Measurements from ENCODE around the gene SIL1.
"Not testable (repeated sequence)": the region's sequence is repeated elsewhere in the genome, so short reads cannot be mapped to it uniquely, and the experiment has no call there.

SIL1 gene

GRCh38 chr5:139117342-139117884, 80.8 kb downstream of the SIL1 start:
- no peak for DNase-seq (ENCODE audit: extremely low spot score)
- TF ChIP-seq FOXA1 (IDR thresholded peaks at IDR 0.05) (no peak), NFRKB (IDR thresholded peaks at IDR 0.05) (no peak)
- ChIA-PET CTCF (interaction anchor here (0.6 kb wide), 1 partner anchor 18 kb away, joined by 3 read pairs; no protein-coding TSS in a partner anchor), POLR2A (no interaction called here)

- DNase-seq (ENCODE audit: extremely low spot score): no peak
- CTCF ChIA-PET: no interaction called here
- POLR2A ChIA-PET: no interaction called here
- TF ChIP-seq FOXA1 (IDR thresholded peaks at IDR 0.05) (no peak), NFRKB (IDR thresholded peaks at IDR 0.05) (no peak), CTBP1 (IDR thresholded peaks at IDR 0.05; ENCODE audit: borderline replicate concordance) (no peak), TARDBP (IDR thresholded peaks at IDR 0.05) (no peak)
These were observed 82.0 kb downstream of the SIL1 start for GRCh38 chr5:139116100-139116655.

- ChIA-PET POLR2A (no interaction called here), CTCF (no interaction called here)
These were observed 84.3 kb downstream of the SIL1 start for GRCh38 chr5:139113892-139114291.

GRCh38 chr5:139112362-139112761, 85.8 kb downstream of the SIL1 start:
- CTCF ChIA-PET; POLR2A ChIA-PET; DNase-seq (ENCODE audit: extremely low spot score): not testable (repeated sequence)

More at GRCh38 chr5:139113892-139114291, 84.3 kb downstream of the SIL1 start:
- no peak for DNase-seq (ENCODE audit: extremely low spot score)
- TF ChIP-seq ELF4 (IDR thresholded peaks at IDR 0.05): no peak
- TF ChIP-seq FOXA1 (IDR thresholded peaks at IDR 0.05): no peak
- TF ChIP-seq PKNOX1 (IDR thresholded peaks at IDR 0.05): no peak
- TF ChIP-seq CTBP1 (IDR thresholded peaks at IDR 0.05; ENCODE audit: borderline replicate concordance): no peak
- no peak for TF ChIP-seq ARNT (IDR thresholded peaks at IDR 0.05)
- no peak for TF ChIP-seq FOXK2 (IDR thresholded peaks at IDR 0.05)
- no peak for TF ChIP-seq NFRKB (IDR thresholded peaks at IDR 0.05)
- TF ChIP-seq SUZ12 (IDR thresholded peaks at IDR 0.05): no peak
- no peak for TF ChIP-seq SP1 (IDR thresholded peaks at IDR 0.05)
- no peak for TF ChIP-seq HDGF (IDR thresholded peaks at IDR 0.05; ENCODE audit: borderline replicate concordance)
- no peak for TF ChIP-seq TARDBP (IDR thresholded peaks at IDR 0.05)
- TF ChIP-seq BHLHE40 (IDR thresholded peaks at IDR 0.05; ENCODE audit: borderline replicate concordance): no peak
- no peak for TF ChIP-seq LEF1 (IDR thresholded peaks at IDR 0.05; ENCODE audit: borderline replicate concordance)
- no peak for TF ChIP-seq FOXM1 (IDR thresholded peaks at IDR 0.05; ENCODE audit: borderline replicate concordance)
- TF ChIP-seq L3MBTL2 (conservative IDR thresholded peaks at IDR 0.05): no peak
- no peak for TF ChIP-seq ZNF384 (IDR thresholded peaks at IDR 0.05)

GRCh38 chr5:139110526-139111168, 87.5 kb downstream of the SIL1 start:
- TF ChIP-seq SUZ12 (IDR thresholded peaks at IDR 0.05) (no peak), PKNOX1 (IDR thresholded peaks at IDR 0.05) (no peak)
- CTCF ChIA-PET: no interaction called here
- no peak for DNase-seq (ENCODE audit: extremely low spot score)
- POLR2A ChIA-PET: no interaction called here

GRCh38 chr5:139108063-139108824, 89.9 kb downstream of the SIL1 start:
- CTCF ChIA-PET: interaction anchor here (0.6 kb wide), 1 partner anchor 497 kb away, joined by 3 read pairs; no protein-coding TSS in a partner anchor

More at GRCh38 chr5:139108063-139108824, 89.9 kb downstream of the SIL1 start:
- POLR2A ChIA-PET: no interaction called here
- TF ChIP-seq ZNF384 (IDR thresholded peaks at IDR 0.05) (no peak), PKNOX1 (IDR thresholded peaks at IDR 0.05) (no peak), L3MBTL2 (conservative IDR thresholded peaks at IDR 0.05) (no peak), ELF4 (IDR thresholded peaks at IDR 0.05) (no peak), BHLHE40 (IDR thresholded peaks at IDR 0.05; ENCODE audit: borderline replicate concordance) (no peak), ARNT (IDR thresholded peaks at IDR 0.05) (no peak), CTBP1 (IDR thresholded peaks at IDR 0.05; ENCODE audit: borderline replicate concordance) (no peak), TARDBP (IDR thresholded peaks at IDR 0.05) (no peak), NFRKB (IDR thresholded peaks at IDR 0.05) (no peak), SUZ12 (IDR thresholded peaks at IDR 0.05) (no peak), SP1 (IDR thresholded peaks at IDR 0.05) (no peak), FOXK2 (IDR thresholded peaks at IDR 0.05) (no peak), HDGF (IDR thresholded peaks at IDR 0.05; ENCODE audit: borderline replicate concordance) (no peak), LEF1 (IDR thresholded peaks at IDR 0.05; ENCODE audit: borderline replicate concordance) (no peak), FOXA1 (IDR thresholded peaks at IDR 0.05) (no peak), FOXM1 (IDR thresholded peaks at IDR 0.05; ENCODE audit: borderline replicate concordance) (no peak)
- DNase-seq (ENCODE audit: extremely low spot score): no peak

All from HEK293T (cell line).